ENCODE data around the gene AUNIP.

AUNIP gene

GRCh38 chr1:25904943-25905679 is 45.9 kb upstream of the AUNIP start:
- in situ Hi-C loops (cut with HindIII; ENCODE audit: low sequenced_read_pairs): no loop called here
- peak; percentile 95 for DNase-seq (ENCODE audit: low read depth, low spot score)
- TF ChIP-seq, protein P1, sequence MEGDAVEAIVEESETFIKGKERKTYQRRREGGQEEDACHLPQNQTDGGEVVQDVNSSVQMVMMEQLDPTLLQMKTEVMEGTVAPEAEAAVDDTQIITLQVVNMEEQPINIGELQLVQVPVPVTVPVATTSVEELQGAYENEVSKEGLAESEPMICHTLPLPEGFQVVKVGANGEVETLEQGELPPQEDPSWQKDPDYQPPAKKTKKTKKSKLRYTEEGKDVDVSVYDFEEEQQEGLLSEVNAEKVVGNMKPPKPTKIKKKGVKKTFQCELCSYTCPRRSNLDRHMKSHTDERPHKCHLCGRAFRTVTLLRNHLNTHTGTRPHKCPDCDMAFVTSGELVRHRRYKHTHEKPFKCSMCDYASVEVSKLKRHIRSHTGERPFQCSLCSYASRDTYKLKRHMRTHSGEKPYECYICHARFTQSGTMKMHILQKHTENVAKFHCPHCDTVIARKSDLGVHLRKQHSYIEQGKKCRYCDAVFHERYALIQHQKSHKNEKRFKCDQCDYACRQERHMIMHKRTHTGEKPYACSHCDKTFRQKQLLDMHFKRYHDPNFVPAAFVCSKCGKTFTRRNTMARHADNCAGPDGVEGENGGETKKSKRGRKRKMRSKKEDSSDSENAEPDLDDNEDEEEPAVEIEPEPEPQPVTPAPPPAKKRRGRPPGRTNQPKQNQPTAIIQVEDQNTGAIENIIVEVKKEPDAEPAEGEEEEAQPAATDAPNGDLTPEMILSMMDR (IDR thresholded peaks at IDR 0.05; ENCODE audit: low read depth, low read length): peak; percentile 28
- H3K4me3 ChIP-seq (ENCODE audit: low read depth, low read length): peak overlapping the region; percentile 63

DNA sequence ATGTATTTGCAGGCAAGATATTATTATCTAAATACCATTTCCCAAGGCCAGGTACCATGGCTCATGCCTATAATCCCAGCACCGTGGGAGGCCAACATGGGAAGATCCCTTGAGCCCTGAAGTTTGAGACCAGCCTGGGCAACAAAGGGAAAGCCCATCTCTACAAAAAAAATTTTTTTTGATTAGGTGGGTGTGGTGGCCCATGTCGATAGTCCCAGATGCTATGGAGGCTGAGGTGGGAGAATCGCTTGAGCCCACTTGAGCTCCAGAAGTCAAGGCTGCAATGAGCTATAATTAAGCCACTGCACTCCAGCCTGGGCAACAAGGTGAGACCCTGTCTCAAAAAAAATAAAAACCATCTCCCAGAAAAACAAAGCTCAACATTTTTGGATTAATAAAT is 44.7 kb upstream of the AUNIP start:
- peak overlapping the region; percentile 63 for H3K4me3 ChIP-seq (ENCODE audit: low read depth, low read length)
- TF ChIP-seq, protein P1 (IDR thresholded peaks at IDR 0.05; ENCODE audit: low read depth, low read length): no peak
- in situ Hi-C loops (cut with HindIII; ENCODE audit: low sequenced_read_pairs): no loop called here
- DNase-seq (ENCODE audit: low read depth, low spot score): no peak

GRCh38 chr1:25902462-25902861 is 43.2 kb upstream of the AUNIP start:
- in situ Hi-C loops (cut with HindIII; ENCODE audit: low sequenced_read_pairs): no loop called here
- TF ChIP-seq, protein P1 (IDR thresholded peaks at IDR 0.05; ENCODE audit: low read depth, low read length): no peak

GRCh38 chr1:25900219-25900618 is 41.0 kb upstream of the AUNIP start:
- TF ChIP-seq, protein P1 (IDR thresholded peaks at IDR 0.05; ENCODE audit: low read depth, low read length): no peak
- in situ Hi-C loops (cut with HindIII; ENCODE audit: low sequenced_read_pairs): no loop called here
- no peak overlapping the region for H3K4me3 ChIP-seq (ENCODE audit: low read depth, low read length)
- no peak for DNase-seq (ENCODE audit: low read depth, low spot score)

More at GRCh38 chr1:25902462-25902861, 43.2 kb upstream of the AUNIP start:
- DNase-seq (ENCODE audit: low read depth, low spot score): no peak
- no peak overlapping the region for H3K4me3 ChIP-seq (ENCODE audit: low read depth, low read length)

DNA sequence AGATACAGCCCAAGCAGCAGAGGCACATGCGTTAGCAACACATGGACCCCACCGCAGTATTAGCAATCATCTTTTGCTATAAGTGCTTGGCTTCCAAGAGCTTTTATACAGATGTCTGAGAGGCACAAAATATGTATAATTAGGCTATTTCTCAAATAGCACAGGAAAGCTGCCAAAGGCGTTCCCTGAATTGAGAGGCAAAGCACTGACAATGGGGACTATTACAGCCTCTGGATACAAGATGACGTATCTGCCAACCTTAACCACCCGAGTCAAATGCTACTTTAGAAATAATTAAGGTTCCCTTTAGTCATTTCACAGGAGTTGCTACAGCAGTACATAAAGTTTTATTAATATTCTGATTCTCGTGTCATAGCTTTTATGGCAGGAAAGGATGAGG is 40.5 kb upstream of the AUNIP start:
- no peak overlapping the region for H3K4me3 ChIP-seq (ENCODE audit: low read depth, low read length)
- in situ Hi-C loops (cut with HindIII; ENCODE audit: low sequenced_read_pairs): no loop called here
- no peak for DNase-seq (ENCODE audit: low read depth, low spot score)
- TF ChIP-seq, protein P1 (IDR thresholded peaks at IDR 0.05; ENCODE audit: low read depth, low read length): no peak

GRCh38 chr1:25898223-25899015 is 39.2 kb upstream of the AUNIP start:
- H3K4me3 ChIP-seq (ENCODE audit: low read depth, low read length): no peak overlapping the region
- TF ChIP-seq, protein P1 (IDR thresholded peaks at IDR 0.05; ENCODE audit: low read depth, low read length): no peak
- in situ Hi-C loops (cut with HindIII; ENCODE audit: low sequenced_read_pairs): no loop called here
- no peak for DNase-seq (ENCODE audit: low read depth, low spot score)
